Lower lobe of right lung (tissue), 2 donors: ENCODE data around the gene ITGA11. TPM values are rescaled to one million over a fixed set of nuclear protein-coding genes. Genes with fewer than 3 reads are reported as not detected.
A peak's percentile ranks its signal among the peaks of the same experiment; 100 is the strongest.

Source experiments
- ATAC-seq, 2 donors: fragments of 200-7000 bp; cut with Tn5 transposase; one replicate each; pipeline ENCODE4 v1.9.1; 2020 to 2022; ENCODE audit warnings: mild to moderate bottlenecking in 2 of 2, moderate library complexity in 2 of 2
- DNase-seq: peaks from one replicate; pipeline ENCODE4 v3.0.0-alpha.2; 2020
- H3K27ac ChIP-seq: fragments of 200-600 bp; one replicate; pipeline ENCODE4 v1.8.0; 2022
- H3K27me3 ChIP-seq: fragments of 200-600 bp; one replicate; pipeline ENCODE4 v1.8.0; 2022; ENCODE audit warnings: low read depth
- H3K36me3 ChIP-seq: fragments of 200-600 bp; one replicate; pipeline ENCODE4 v1.8.0; 2022; ENCODE audit warnings: mild to moderate bottlenecking
- H3K4me1 ChIP-seq: fragments of 200-600 bp; one replicate; pipeline ENCODE4 v1.8.0; 2022
- H3K4me3 ChIP-seq: fragments of 200-600 bp; one replicate; pipeline ENCODE4 v1.8.0; 2022; ENCODE audit warnings: mild to moderate bottlenecking
- H3K9me3 ChIP-seq: fragments of 200-600 bp; one replicate; pipeline ENCODE4 v1.8.0; 2022
- intact Hi-C: fragments of 100-400 bp; cut with DNase I; formaldehyde crosslinking; loops from one replicate; pipeline ENCODE4 v1.11.0; 2022
- total RNA-seq: library from RNA; stranded (reverse); fragmentation: NEBNext Ultra II Directional; extraction: Animal tissue kit (Norgen Biotek cat#: 25700); gene quantifications from one replicate; pipeline ENCODE4 v1.2.1, GENCODE V29; 2021
- TF ChIP-seq, protein P1 (sequence below): fragments of 200-600 bp; IDR thresholded peaks from one replicate; pipeline ENCODE4 v1.8.0; 2022; ENCODE audit warnings: antibody characterized with exemption, mild to moderate bottlenecking
- donor health status: DM: no; HTN: yes; CAD: no; lungs with severe emphysema.

Gene ITGA11
- total RNA-seq, 1 donor from 2014 or later: 2.7 TPM

DNA sequence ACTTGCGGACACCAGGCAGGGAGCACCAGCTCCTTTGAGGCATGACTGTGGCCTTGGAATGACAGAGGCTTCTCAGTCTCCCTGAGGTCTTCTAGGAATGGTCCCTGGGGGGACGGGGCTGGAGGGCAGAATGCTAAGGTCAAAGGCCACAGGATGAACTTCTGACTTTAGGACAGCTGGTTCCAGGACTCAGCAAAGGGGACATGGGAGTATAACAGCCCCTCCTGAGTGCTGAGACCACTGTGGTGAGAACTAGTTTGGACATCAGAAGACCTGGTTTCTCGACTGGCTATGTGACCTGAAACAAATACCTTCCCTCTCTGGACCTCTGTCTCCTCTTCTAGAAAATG is 17.8 kb downstream of the ITGA11 start:
- no peaks in the 10 kb centered on the region for H3K27me3 ChIP-seq
- TF ChIP-seq, protein P1, sequence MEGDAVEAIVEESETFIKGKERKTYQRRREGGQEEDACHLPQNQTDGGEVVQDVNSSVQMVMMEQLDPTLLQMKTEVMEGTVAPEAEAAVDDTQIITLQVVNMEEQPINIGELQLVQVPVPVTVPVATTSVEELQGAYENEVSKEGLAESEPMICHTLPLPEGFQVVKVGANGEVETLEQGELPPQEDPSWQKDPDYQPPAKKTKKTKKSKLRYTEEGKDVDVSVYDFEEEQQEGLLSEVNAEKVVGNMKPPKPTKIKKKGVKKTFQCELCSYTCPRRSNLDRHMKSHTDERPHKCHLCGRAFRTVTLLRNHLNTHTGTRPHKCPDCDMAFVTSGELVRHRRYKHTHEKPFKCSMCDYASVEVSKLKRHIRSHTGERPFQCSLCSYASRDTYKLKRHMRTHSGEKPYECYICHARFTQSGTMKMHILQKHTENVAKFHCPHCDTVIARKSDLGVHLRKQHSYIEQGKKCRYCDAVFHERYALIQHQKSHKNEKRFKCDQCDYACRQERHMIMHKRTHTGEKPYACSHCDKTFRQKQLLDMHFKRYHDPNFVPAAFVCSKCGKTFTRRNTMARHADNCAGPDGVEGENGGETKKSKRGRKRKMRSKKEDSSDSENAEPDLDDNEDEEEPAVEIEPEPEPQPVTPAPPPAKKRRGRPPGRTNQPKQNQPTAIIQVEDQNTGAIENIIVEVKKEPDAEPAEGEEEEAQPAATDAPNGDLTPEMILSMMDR: no peak
- intact Hi-C loops: no loop called here
- ATAC-seq: no peak
- no peaks in the 10 kb centered on the region for H3K36me3 ChIP-seq
- no peaks in the 10 kb centered on the region for H3K4me1 ChIP-seq
- peak overlapping the region; percentile 11 for H3K27ac ChIP-seq
- no peak for DNase-seq
- H3K4me3 ChIP-seq: no peak overlapping the region
- H3K9me3 ChIP-seq: no peaks in the 10 kb centered on the region

DNA sequence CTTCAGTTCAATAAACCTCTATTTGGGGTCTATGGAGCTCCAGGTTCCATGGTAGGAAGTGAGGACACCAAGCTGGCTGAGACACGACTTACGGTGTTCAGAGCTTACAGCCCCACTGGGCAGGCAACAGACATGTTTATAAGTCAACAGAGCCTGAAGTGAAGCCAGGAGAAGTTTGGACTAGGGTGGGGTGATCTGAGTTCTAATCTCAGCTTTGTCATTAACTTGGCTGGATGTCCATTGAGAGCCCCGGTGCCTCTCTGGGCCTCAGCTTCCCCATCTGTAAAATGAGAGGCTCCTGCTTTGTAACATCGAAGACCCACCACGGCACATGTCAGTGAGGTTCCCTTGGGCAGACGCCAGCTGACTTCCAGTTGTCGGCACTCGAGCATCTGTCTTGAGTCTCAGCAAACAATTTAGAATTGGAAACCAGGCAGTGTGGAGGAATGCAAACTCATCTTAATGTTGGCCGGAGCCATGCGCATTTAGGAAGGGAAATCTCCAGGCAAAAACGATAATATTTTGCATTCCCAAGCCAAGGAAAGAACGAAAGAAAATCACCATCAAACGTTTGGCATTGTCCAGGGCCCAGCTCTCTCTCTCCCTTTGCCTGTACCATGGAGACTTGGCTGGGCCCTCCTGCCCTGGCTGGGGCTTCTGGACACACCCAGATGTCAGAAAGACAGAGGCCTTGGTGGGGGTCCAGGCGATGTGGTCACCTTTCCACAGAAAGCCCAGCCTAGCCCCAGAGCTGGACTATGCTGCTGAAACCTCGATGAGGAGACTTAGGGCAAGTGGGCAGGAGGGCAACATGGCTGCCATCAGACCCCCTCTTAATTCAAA is 18.4 kb downstream of the ITGA11 start:
- no peaks in the 10 kb centered on the region for H3K36me3 ChIP-seq
- H3K9me3 ChIP-seq: no peaks in the 10 kb centered on the region
- ATAC-seq (no peak), DNase-seq (no peak)
- TF ChIP-seq, protein P1: no peak
- H3K4me1 ChIP-seq: no peaks in the 10 kb centered on the region
- H3K4me3 ChIP-seq: no peak overlapping the region
- H3K27ac ChIP-seq: peak overlapping the region; percentile 11
- intact Hi-C loops: no loop called here
- H3K27me3 ChIP-seq: no peaks in the 10 kb centered on the region

GRCh38 chr15:68412218-68412617 is 19.7 kb downstream of the ITGA11 start:
- no peak for DNase-seq
- intact Hi-C loops: no loop called here
- no peak for ATAC-seq
- no peak overlapping the region for H3K27ac ChIP-seq
- H3K9me3 ChIP-seq: no peaks in the 10 kb centered on the region
- no peaks in the 10 kb centered on the region for H3K36me3 ChIP-seq
- TF ChIP-seq, protein P1: no peak
- no peaks in the 10 kb centered on the region for H3K4me1 ChIP-seq
- no peaks in the 10 kb centered on the region for H3K27me3 ChIP-seq
- H3K4me3 ChIP-seq: no peak overlapping the region

GRCh38 chr15:68411735-68412134 is 20.2 kb downstream of the ITGA11 start:
- ATAC-seq (no peak), DNase-seq (no peak)
- H3K36me3 ChIP-seq: no peaks in the 10 kb centered on the region
- no peaks in the 10 kb centered on the region for H3K9me3 ChIP-seq
- intact Hi-C loops: no loop called here
- no peaks in the 10 kb centered on the region for H3K4me1 ChIP-seq
- no peak overlapping the region for H3K27ac ChIP-seq
- no peak overlapping the region for H3K4me3 ChIP-seq
- TF ChIP-seq, protein P1: no peak
- no peaks in the 10 kb centered on the region for H3K27me3 ChIP-seq

DNA sequence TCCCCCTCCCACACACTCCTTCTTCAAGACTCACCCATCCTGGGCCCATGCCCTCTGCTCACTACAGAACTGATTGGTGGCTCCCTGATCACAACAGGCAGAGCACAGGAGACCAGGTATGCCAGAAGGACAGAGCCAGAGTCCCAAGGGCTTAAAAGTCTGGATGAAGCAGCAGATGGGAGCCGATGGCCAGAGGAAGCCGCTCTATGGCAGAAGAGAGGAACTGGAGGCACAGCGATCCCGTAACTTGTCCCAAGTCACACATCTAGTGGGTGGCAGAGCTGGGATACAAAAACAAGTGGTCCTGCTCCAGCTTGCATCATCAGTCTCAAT is 20.7 kb downstream of the ITGA11 start:
- Histone ChIP-seq H3K4me3 (no peak overlapping the region), H3K4me1 (no peaks in the 10 kb centered on the region), H3K36me3 (no peaks in the 10 kb centered on the region), H3K9me3 (no peaks in the 10 kb centered on the region), H3K27ac (no peak overlapping the region), H3K27me3 (no peaks in the 10 kb centered on the region)
- ATAC-seq: no peak
- TF ChIP-seq, protein P1: no peak
- intact Hi-C loops: no loop called here
- no peak for DNase-seq
